22Rv1 (cell line): ENCODE measurements around the gene DZIP1L.

Experiments
- CTCF ChIP-seq: fragments of 450-650 bp; IDR thresholded peaks from 2 replicates; pipeline ENCODE4 v1.5.1; 2017; ENCODE audit warnings: mild to moderate bottlenecking
- ZFX ChIP-seq: fragments of 450-650 bp; IDR thresholded peaks from 2 replicates; pipeline ENCODE4 v1.6.1; 2017; ENCODE audit warnings: antibody characterized with exemption, borderline replicate concordance

GRCh38 chr3:138092023-138092422, 23.4 kb downstream of the DZIP1L start:
- no peak for TF ChIP-seq CTCF
- no peak for TF ChIP-seq ZFX
